ENCODE data around the gene TOP3A.

The TOP3A gene

DNA sequence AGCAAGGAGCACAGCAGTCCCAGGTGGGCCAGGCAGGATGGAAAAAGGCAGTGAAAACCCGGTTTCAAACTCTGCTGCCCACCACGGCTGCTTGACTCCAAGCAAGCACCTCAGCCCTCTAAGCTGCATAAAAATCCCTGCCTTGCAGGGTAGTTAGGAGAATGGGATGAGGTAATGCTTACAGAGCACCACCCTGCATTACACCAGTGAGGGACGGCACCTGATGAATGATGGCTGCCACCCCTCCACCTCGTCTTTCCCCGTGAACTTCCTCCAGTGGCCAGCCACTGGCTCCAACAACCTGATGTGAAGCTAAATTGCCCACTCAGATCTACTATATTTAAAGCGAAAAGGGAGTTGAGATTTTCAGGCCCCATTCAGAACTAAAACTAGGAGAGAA, 33.0 kb downstream of the TOP3A start:
- no peaks in the 10 kb centered on the region for H3K27me3 ChIP-seq (replicated peaks; ENCODE audit: control insufficient read depth, insufficient read depth, low read length)
- no peak for TF ChIP-seq CTCF (IDR thresholded peaks at IDR 0.05; ENCODE audit: insufficient read depth, low read length, poor library complexity, severe bottlenecking)
- DNase-seq (ENCODE audit: extremely low read depth, insufficient read length), result no peak
- H3K4me3 ChIP-seq (replicated peaks; ENCODE audit: low read depth, low read length), result no peak overlapping the region
- H3K36me3 ChIP-seq (ENCODE audit: control insufficient read depth, insufficient read depth, low read length), result peaks cover 45% of the 10 kb centered on the region

GRCh38 chr17:18280766-18281371, 33.9 kb downstream of the TOP3A start:
- no peak for DNase-seq (ENCODE audit: extremely low read depth, insufficient read length)
- H3K27me3 ChIP-seq (replicated peaks; ENCODE audit: control insufficient read depth, insufficient read depth, low read length), result no peaks in the 10 kb centered on the region
- peaks cover 50% of the 10 kb centered on the region for H3K36me3 ChIP-seq (ENCODE audit: control insufficient read depth, insufficient read depth, low read length)
- no peak overlapping the region for H3K4me3 ChIP-seq (replicated peaks; ENCODE audit: low read depth, low read length)
- TF ChIP-seq CTCF (IDR thresholded peaks at IDR 0.05; ENCODE audit: insufficient read depth, low read length, poor library complexity, severe bottlenecking), result no peak

- no peak for TF ChIP-seq CTCF (IDR thresholded peaks at IDR 0.05; ENCODE audit: insufficient read depth, low read length, poor library complexity, severe bottlenecking)
- H3K36me3 ChIP-seq (ENCODE audit: control insufficient read depth, insufficient read depth, low read length), result peaks cover 48% of the 10 kb centered on the region
Measured at GRCh38 chr17:18280249-18280648, 34.5 kb downstream of the TOP3A start.

GRCh38 chr17:18278867-18279266, 35.9 kb downstream of the TOP3A start:
- Histone ChIP-seq H3K36me3 (ENCODE audit: control insufficient read depth, insufficient read depth, low read length) (peaks cover 46% of the 10 kb centered on the region), H3K27me3 (replicated peaks; ENCODE audit: control insufficient read depth, insufficient read depth, low read length) (no peaks in the 10 kb centered on the region), H3K4me3 (replicated peaks; ENCODE audit: low read depth, low read length) (no peak overlapping the region)
- TF ChIP-seq CTCF (IDR thresholded peaks at IDR 0.05; ENCODE audit: insufficient read depth, low read length, poor library complexity, severe bottlenecking), result no peak
- no peak for DNase-seq (ENCODE audit: extremely low read depth, insufficient read length)

More at GRCh38 chr17:18280249-18280648, 34.5 kb downstream of the TOP3A start:
- H3K27me3 ChIP-seq (replicated peaks; ENCODE audit: control insufficient read depth, insufficient read depth, low read length), result no peaks in the 10 kb centered on the region
- DNase-seq (ENCODE audit: extremely low read depth, insufficient read length), result no peak
- no peak overlapping the region for H3K4me3 ChIP-seq (replicated peaks; ENCODE audit: low read depth, low read length)

DNA sequence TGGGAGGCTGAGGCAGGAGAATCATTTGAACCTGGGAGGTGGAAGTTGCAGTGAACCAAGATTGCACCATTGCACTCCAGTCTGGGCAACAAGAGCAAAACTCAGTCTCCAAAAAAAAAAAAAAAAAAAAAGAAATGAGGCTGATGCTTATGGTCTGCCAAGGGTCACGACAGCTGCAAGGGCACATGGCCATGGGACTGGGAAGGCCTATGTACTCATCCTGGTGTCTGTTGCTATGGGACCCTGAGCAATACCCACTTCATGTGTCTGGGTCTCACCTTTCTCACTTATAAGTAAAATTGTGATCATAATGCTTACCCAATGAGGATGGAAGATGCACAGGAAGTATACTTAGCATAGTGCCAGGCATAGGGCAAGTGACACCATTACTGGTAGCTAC, 37.7 kb downstream of the TOP3A start:
- no peak for TF ChIP-seq CTCF (IDR thresholded peaks at IDR 0.05; ENCODE audit: insufficient read depth, low read length, poor library complexity, severe bottlenecking)
- Histone ChIP-seq H3K36me3 (ENCODE audit: control insufficient read depth, insufficient read depth, low read length) (peaks cover 37% of the 10 kb centered on the region), H3K27me3 (replicated peaks; ENCODE audit: control insufficient read depth, insufficient read depth, low read length) (no peaks in the 10 kb centered on the region), H3K4me3 (replicated peaks; ENCODE audit: low read depth, low read length) (no peak overlapping the region)
- DNase-seq (ENCODE audit: extremely low read depth, insufficient read length), result no peak

Data from GM06990 (cell line).